ENCODE results near the gene ZBTB7A.

The ZBTB7A gene

DNA sequence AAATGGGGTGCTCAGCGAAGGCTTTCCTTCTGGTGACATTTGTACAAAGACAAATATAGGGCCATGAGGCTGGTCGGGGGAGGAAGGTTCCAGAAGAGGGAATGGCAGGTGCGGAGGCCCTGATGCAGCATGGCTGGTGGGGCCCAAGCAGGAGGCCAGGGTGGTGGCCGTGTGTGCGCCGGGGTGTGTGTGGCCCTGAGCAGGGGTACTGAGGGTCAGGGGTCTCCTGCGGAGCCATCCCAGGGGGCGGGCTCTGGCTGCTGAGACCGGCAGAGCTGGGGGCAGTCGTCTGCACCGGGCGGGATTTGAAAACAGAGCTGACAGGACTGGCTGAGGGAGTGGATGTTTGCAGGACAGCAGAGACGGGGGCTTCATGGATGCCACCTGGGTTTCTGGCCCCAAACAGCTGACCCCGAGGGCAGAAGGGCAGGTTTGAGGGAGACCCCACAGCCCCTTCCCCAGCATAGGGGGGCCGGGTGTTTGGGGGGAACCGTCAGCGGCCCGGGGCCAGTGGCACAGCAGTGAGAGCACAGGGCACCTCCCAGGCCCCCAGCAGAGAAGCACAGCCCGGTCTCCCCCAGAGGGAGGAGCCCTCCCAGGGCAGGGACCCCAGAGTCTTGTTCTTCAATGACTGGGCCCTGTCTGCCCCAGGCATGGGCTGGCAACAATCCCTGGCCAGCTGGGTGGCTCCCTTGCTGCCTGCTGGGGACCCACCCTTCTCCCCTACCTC, 47.8 kb downstream of the ZBTB7A start:
- Histone ChIP-seq H3K9me2 (replicated peaks; ENCODE audit: low read depth, low read length) (no peaks in the 10 kb centered on the region), H3K27me3 (ENCODE audit: insufficient read depth, low read length, poor library complexity, severe bottlenecking) (no peaks in the 10 kb centered on the region), H3K4me3 (ENCODE audit: low read length, poor library complexity, severe bottlenecking) (no peak overlapping the region), H3K9me3 (ENCODE audit: insufficient read depth, low read depth, low read length) (no peaks in the 10 kb centered on the region), H3K36me3 (ENCODE audit: insufficient read depth, low read length) (peaks cover 7% of the 10 kb centered on the region; the same call in 1 of the 2 replicates), H3K9ac (ENCODE audit: low read depth, low read length, poor library complexity, severe bottlenecking) (no peak overlapping the region), H3F3A (ENCODE audit: low read depth) (no peaks in the 10 kb centered on the region), H4K20me1 (ENCODE audit: insufficient read depth, low read length, poor library complexity, severe bottlenecking) (peaks cover 14% of the 10 kb centered on the region), H3K4me1 (ENCODE audit: insufficient read depth, low read length, poor library complexity, severe bottlenecking) (no peaks in the 10 kb centered on the region), H2AFZ (ENCODE audit: low read length) (no peak overlapping the region), H3K4me2 (ENCODE audit: low read depth, low read length, poor library complexity, severe bottlenecking) (no peak overlapping the region), H3K79me2 (ENCODE audit: insufficient read depth, low read length) (peaks cover 55% of the 10 kb centered on the region; the same call in 1 of the 2 replicates)
- TF ChIP-seq EZH2phosphoT487 (IDR thresholded peaks at IDR 0.05; ENCODE audit: borderline replicate concordance) = no peak
- TF ChIP-seq, protein P1, sequence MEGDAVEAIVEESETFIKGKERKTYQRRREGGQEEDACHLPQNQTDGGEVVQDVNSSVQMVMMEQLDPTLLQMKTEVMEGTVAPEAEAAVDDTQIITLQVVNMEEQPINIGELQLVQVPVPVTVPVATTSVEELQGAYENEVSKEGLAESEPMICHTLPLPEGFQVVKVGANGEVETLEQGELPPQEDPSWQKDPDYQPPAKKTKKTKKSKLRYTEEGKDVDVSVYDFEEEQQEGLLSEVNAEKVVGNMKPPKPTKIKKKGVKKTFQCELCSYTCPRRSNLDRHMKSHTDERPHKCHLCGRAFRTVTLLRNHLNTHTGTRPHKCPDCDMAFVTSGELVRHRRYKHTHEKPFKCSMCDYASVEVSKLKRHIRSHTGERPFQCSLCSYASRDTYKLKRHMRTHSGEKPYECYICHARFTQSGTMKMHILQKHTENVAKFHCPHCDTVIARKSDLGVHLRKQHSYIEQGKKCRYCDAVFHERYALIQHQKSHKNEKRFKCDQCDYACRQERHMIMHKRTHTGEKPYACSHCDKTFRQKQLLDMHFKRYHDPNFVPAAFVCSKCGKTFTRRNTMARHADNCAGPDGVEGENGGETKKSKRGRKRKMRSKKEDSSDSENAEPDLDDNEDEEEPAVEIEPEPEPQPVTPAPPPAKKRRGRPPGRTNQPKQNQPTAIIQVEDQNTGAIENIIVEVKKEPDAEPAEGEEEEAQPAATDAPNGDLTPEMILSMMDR (conservative IDR thresholded peaks at IDR 0.05; ENCODE audit: low read length) = no peak

DNA sequence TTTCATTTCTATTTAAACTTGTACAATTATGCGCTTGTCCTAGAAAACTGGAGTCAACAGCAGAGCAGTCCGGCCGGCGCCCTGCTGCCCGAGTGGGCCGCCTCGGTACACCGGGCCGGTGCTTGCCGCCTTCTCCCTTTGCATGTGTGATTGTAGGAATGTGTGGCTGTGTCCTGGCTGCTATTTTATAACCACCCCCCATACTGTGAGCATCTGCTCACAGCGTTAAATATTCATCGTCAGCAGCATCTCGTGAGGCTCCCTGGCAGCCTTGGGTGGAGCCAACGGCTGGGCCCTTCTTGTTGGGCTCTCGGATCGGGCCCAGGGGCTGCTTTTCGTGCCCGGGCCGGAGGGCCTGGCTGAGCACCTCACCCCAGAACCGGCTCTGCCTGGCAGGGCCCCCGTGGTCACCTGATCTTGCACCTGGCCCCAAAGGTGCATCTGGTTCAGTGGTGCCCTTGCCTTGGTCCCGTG, 48.5 kb downstream of the ZBTB7A start:
- H3K9me3 ChIP-seq (ENCODE audit: insufficient read depth, low read depth, low read length) = no peaks in the 10 kb centered on the region
- no peak overlapping the region for H2AFZ ChIP-seq (ENCODE audit: low read length)
- peaks cover 62% of the 10 kb centered on the region; the same call in 1 of the 2 replicates for H3K79me2 ChIP-seq (ENCODE audit: insufficient read depth, low read length)
- H4K20me1 ChIP-seq (ENCODE audit: insufficient read depth, low read length, poor library complexity, severe bottlenecking) = peaks cover 18% of the 10 kb centered on the region
- no peaks in the 10 kb centered on the region for H3F3A ChIP-seq (ENCODE audit: low read depth)
- no peaks in the 10 kb centered on the region for H3K9me2 ChIP-seq (replicated peaks; ENCODE audit: low read depth, low read length)
- H3K4me3 ChIP-seq (ENCODE audit: low read length, poor library complexity, severe bottlenecking) = no peak overlapping the region
- no peak overlapping the region for H3K9ac ChIP-seq (ENCODE audit: low read depth, low read length, poor library complexity, severe bottlenecking)
- no peak overlapping the region for H3K4me2 ChIP-seq (ENCODE audit: low read depth, low read length, poor library complexity, severe bottlenecking)
- H3K27me3 ChIP-seq (ENCODE audit: insufficient read depth, low read length, poor library complexity, severe bottlenecking) = no peaks in the 10 kb centered on the region
- no peaks in the 10 kb centered on the region for H3K4me1 ChIP-seq (ENCODE audit: insufficient read depth, low read length, poor library complexity, severe bottlenecking)
- TF ChIP-seq EZH2phosphoT487 (IDR thresholded peaks at IDR 0.05; ENCODE audit: borderline replicate concordance) = no peak
- TF ChIP-seq, protein P1 (conservative IDR thresholded peaks at IDR 0.05; ENCODE audit: low read length) = no peak
- peaks cover 15% of the 10 kb centered on the region; the same call in 1 of the 2 replicates for H3K36me3 ChIP-seq (ENCODE audit: insufficient read depth, low read length)

DNA sequence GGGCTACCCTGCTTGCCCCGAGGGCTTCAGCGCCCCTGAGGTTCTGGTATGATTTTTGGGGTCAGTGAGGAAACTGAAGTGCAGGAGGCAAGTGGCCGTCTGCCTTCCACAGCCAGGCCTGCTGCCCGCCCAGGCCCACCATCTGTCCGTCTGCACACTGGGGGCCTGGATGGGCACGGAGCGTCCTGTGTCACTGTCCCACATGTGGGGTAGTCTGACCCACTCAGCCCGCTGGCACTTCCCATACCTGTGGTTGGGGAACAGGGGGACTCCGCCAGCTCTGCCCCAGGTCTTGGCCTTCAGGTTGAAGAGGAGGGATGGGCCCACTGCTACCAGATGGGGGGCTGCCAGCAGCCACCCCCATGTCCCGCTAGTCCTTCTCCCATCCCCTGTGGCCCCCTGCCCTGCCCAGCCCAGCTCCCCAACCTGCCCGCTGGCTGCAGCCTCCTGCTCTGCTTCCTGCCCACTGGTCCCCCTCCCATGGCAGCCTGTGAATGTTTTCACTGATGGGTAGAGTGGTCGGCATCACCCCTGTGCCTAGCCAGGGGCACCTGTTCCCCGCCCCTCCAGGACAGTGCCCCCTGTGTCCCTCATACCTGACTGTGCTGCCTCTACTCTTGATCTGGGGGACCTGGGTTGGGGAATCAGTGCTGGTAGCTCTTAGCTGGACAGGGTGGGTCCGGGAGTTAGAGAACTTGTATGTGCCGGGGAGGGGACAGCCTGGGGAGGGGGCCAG, 49.6 kb downstream of the ZBTB7A start:
- no peaks in the 10 kb centered on the region for H3K27me3 ChIP-seq (ENCODE audit: insufficient read depth, low read length, poor library complexity, severe bottlenecking)
- no peak overlapping the region for H3K4me2 ChIP-seq (ENCODE audit: low read depth, low read length, poor library complexity, severe bottlenecking)
- H4K20me1 ChIP-seq (ENCODE audit: insufficient read depth, low read length, poor library complexity, severe bottlenecking) = peaks cover 23% of the 10 kb centered on the region
- peaks cover 73% of the 10 kb centered on the region; the same call in 1 of the 2 replicates for H3K79me2 ChIP-seq (ENCODE audit: insufficient read depth, low read length)
- H3K4me1 ChIP-seq (ENCODE audit: insufficient read depth, low read length, poor library complexity, severe bottlenecking) = no peaks in the 10 kb centered on the region
- peaks cover 20% of the 10 kb centered on the region; the same call in 1 of the 2 replicates for H3K36me3 ChIP-seq (ENCODE audit: insufficient read depth, low read length)
- H3K9me2 ChIP-seq (replicated peaks; ENCODE audit: low read depth, low read length) = no peaks in the 10 kb centered on the region
- no peak overlapping the region for H2AFZ ChIP-seq (ENCODE audit: low read length)
- TF ChIP-seq, protein P1 (conservative IDR thresholded peaks at IDR 0.05; ENCODE audit: low read length) = no peak
- no peak for TF ChIP-seq EZH2phosphoT487 (IDR thresholded peaks at IDR 0.05; ENCODE audit: borderline replicate concordance)
- no peak overlapping the region for H3K4me3 ChIP-seq (ENCODE audit: low read length, poor library complexity, severe bottlenecking)
- H3F3A ChIP-seq (ENCODE audit: low read depth) = no peaks in the 10 kb centered on the region
- H3K9me3 ChIP-seq (ENCODE audit: insufficient read depth, low read depth, low read length) = no peaks in the 10 kb centered on the region
- H3K9ac ChIP-seq (ENCODE audit: low read depth, low read length, poor library complexity, severe bottlenecking) = no peak overlapping the region

Data from Loucy (cell line).